H1 (cell line): ENCODE data around the gene BAAT.

Source experiments
- CBX8 ChIP-seq: fragments of 300-800, 300-1000 bp; sonication (generic); IDR thresholded peaks from 2 replicates; pipeline ENCODE4 v1.7.1; 2016; ENCODE audit warnings: low read depth, low read length, borderline replicate concordance
- EZH2 ChIP-seq: fragments of 200-600 bp; sonication (generic); IDR thresholded peaks from 2 replicates; pipeline ENCODE4 v1.7.1; 2012; ENCODE audit warnings: low read depth, mild to moderate bottlenecking, moderate library complexity, low read length, inconsistent platforms; ENCODE audit not compliant: severe bottlenecking
- FOSL1 ChIP-seq: IDR thresholded peaks from 2 replicates; pipeline ENCODE4 v1.6.1; 2011; ENCODE audit warnings: mild to moderate bottlenecking, low read depth, low read length, moderate library complexity; ENCODE audit not compliant: insufficient read depth
- HDAC2 ChIP-seq, 2 experiments: fragments of 300-600 bp in 1 of 2; sonication (generic) in 1 of 2; IDR thresholded peaks; 2 replicates each; pipeline ENCODE4 v1.6.1; 2011 to 2012; ENCODE audit warnings: low read depth in 2 of 2, low read length in 2 of 2, mild to moderate bottlenecking in 2 of 2, moderate library complexity in 2 of 2, borderline replicate concordance in 1 of 2, inconsistent platforms in 1 of 2
- KDM1A ChIP-seq: fragments of 200-600, 300-600 bp; sonication (generic); IDR thresholded peaks from 2 replicates; pipeline ENCODE4 v1.7.1; 2016; ENCODE audit warnings: mild to moderate bottlenecking, low read length, borderline replicate concordance
- POLR2A ChIP-seq, 2 experiments: IDR thresholded peaks; 1 replicate in 1 of 2; 2 replicates in 1 of 2; pipeline ENCODE4 v1.6.1; 2011; ENCODE audit warnings: low read depth in 2 of 2, low read length in 2 of 2, mild to moderate bottlenecking in 2 of 2; ENCODE audit errors: control extremely low read depth in 1 of 2
- SIX5 ChIP-seq: IDR thresholded peaks from 2 replicates; pipeline ENCODE4 v1.6.1; 2011; ENCODE audit warnings: mild to moderate bottlenecking, low read depth, low read length
- TAF7 ChIP-seq: optimal IDR thresholded peaks from 2 replicates; pipeline ENCODE3; 2011; ENCODE audit warnings: low read depth, mild to moderate bottlenecking, inconsistent platforms, low read length, moderate library complexity, borderline replicate concordance
- TF ChIP-seq, protein P1 (sequence below), 3 experiments: IDR thresholded peaks; 1 replicate in 2 of 3; 2 replicates in 1 of 3; pipeline versions ENCODE4 v1.5.1 to v1.6.1; 2011; ENCODE audit warnings: low read length in 3 of 3, mild to moderate bottlenecking in 3 of 3, inconsistent platforms in 2 of 3, low read depth in 1 of 3, moderate library complexity in 1 of 3; ENCODE audit not compliant: insufficient read depth in 1 of 3; ENCODE audit errors: control extremely low read depth in 1 of 3
- TF ChIP-seq, protein P2 (sequence below): IDR thresholded peaks from 2 replicates; pipeline ENCODE4 v1.6.1; 2012; ENCODE audit warnings: inconsistent platforms
- TF ChIP-seq, protein P3 (sequence below): IDR thresholded peaks from 2 replicates; pipeline ENCODE4 v1.6.1; 2011; ENCODE audit warnings: low read depth, mild to moderate bottlenecking, low read length; ENCODE audit not compliant: insufficient read depth

DNA sequence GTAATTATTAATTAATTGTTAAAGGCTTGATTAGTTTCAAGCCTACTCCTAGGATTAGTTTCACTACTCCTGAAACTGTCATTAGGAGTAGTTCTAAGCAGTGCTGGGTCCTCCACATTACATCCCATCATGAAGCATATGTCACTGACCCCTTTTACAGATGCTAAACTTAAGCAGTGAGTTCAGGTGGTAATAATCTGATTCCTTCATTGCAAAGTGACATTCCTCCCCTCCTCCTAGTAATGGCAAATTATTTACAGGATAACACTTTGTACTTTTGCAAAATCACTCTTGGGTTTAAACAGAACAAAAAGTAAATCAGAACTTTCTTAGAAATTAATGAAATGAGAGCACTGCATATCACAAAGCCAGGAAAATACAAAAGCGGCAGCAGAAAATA is 52.4 kb downstream of the BAAT start:
- no peak for TF ChIP-seq HDAC2 (IDR thresholded peaks at IDR 0.05; ENCODE audit: borderline replicate concordance in 1 of 2, low read depth in 2 of 2, low read length in 2 of 2)
- TF ChIP-seq FOSL1 = no peak
- no peak for TF ChIP-seq TAF7
- no peak for TF ChIP-seq KDM1A
- TF ChIP-seq, protein P1, sequence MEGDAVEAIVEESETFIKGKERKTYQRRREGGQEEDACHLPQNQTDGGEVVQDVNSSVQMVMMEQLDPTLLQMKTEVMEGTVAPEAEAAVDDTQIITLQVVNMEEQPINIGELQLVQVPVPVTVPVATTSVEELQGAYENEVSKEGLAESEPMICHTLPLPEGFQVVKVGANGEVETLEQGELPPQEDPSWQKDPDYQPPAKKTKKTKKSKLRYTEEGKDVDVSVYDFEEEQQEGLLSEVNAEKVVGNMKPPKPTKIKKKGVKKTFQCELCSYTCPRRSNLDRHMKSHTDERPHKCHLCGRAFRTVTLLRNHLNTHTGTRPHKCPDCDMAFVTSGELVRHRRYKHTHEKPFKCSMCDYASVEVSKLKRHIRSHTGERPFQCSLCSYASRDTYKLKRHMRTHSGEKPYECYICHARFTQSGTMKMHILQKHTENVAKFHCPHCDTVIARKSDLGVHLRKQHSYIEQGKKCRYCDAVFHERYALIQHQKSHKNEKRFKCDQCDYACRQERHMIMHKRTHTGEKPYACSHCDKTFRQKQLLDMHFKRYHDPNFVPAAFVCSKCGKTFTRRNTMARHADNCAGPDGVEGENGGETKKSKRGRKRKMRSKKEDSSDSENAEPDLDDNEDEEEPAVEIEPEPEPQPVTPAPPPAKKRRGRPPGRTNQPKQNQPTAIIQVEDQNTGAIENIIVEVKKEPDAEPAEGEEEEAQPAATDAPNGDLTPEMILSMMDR (IDR thresholded peaks at IDR 0.05; ENCODE audit: control extremely low read depth in 1 of 3, insufficient read depth in 1 of 3, low read depth in 1 of 3, low read length in 3 of 3) = no peak
- no peak for TF ChIP-seq EZH2
- no peak for TF ChIP-seq POLR2A (IDR thresholded peaks at IDR 0.05; ENCODE audit: control extremely low read depth in 1 of 2, low read depth in 2 of 2, low read length in 2 of 2)
- TF ChIP-seq, protein P2, sequence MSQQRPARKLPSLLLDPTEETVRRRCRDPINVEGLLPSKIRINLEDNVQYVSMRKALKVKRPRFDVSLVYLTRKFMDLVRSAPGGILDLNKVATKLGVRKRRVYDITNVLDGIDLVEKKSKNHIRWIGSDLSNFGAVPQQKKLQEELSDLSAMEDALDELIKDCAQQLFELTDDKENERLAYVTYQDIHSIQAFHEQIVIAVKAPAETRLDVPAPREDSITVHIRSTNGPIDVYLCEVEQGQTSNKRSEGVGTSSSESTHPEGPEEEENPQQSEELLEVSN = no peak
- TF ChIP-seq, protein P3, sequence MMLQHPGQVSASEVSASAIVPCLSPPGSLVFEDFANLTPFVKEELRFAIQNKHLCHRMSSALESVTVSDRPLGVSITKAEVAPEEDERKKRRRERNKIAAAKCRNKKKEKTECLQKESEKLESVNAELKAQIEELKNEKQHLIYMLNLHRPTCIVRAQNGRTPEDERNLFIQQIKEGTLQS = no peak
- no peak for TF ChIP-seq CBX8
- TF ChIP-seq SIX5 = no peak
